Measurements from ENCODE around the gene OLR1.
"Not testable (repeated sequence)": the region's sequence is repeated elsewhere in the genome, so short reads cannot be mapped to it uniquely, and the experiment has no call there.

The OLR1 gene

DNA sequence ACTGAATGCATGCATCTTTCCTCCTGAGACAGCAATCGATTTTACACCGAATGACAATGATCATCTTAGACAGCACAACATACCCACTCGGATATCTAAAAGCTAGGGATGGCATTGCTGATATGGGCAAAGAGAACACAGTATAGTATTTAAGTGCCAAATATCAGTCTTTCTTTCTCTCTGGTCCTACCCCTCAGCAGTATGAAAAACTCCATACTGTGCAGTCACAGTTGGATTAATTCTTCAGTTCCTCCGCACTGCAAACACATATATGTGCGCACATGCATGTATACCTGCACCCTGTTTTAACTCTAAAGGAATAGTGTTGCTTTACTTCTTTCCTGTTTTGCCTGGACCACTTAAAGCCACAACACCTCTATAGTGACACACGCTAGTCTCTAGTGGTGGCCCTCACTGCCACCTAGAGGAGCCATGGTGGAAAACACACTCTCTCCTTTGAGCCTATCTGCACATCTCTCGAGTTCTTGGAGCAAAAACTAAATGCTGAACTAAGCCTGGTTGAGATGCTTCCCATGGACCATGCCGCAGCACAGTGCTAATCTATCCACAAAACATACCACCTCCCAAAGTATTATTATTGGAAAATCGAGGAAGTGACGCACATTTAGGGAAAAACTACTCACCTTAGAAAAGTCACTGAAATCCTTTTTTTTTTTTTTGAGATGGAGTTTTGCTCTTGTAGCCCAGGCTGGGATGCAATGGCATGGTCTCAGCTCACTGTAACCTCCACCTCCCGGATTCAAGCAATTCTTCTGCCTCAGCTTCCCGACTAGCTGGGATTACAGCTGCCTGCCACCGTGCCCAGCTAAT is 18.8 kb upstream of the OLR1 start:
- DNase-seq, result no peak

DNA sequence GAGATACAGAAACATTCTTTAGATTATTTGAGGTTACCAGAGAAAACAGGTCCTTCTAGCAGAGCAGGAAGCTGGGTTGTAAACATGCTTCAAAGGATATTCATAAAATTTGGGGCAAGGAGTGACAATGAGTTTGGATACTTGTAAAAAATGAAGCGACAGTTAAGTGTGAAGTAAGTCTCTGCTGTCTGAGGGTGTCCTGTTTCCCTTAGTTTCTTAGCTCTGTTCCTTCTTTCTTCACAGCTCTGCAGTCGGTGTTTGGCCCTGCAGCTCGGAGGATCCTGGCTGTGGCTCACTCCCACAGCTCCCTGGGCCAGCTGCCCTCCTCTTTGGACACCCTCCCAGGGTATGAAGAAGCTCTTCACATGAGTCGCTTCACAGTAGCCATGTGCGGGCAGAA is 17.7 kb upstream of the OLR1 start:
- no peak for DNase-seq

DNA sequence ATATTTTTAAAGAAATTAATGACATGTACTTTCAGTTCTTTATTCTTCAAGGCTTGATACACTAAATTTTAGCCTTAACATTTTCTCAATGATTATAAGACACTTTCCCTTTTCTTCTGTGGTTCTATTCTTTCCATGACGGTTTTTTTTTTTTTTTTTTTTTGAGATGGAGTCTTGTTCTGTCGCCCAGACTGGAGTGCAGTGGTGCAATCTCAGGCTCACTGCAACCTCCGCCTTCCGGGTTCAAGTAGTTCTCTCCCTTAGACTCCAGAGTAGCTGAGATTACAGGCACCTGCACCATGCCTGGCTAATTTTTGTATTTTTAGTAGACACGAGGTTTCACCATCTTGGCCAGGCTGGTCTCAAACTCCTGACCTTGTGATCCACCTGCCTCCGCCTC is 15.0 kb upstream of the OLR1 start:
- DNase-seq, result not testable (repeated sequence)

DNA sequence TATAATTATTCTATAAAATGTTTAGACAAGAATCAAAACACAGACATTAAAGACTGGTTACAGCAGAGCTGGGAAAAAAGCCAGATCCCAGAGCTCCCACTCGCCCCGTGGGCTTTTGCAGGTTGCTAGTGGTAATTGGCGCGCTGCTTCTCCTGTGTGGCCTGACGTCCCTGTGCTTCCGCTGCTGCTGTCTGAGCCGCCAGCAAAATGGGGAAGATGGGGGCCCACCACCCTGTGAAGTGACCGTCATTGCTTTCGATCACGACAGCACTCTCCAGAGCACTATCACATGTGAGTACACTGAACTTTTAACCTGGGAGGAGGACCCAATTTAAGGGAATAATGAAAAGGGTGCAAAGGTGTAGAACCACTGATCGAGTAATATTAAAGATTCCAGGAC is 14.4 kb upstream of the OLR1 start:
- no peak for DNase-seq

DNA sequence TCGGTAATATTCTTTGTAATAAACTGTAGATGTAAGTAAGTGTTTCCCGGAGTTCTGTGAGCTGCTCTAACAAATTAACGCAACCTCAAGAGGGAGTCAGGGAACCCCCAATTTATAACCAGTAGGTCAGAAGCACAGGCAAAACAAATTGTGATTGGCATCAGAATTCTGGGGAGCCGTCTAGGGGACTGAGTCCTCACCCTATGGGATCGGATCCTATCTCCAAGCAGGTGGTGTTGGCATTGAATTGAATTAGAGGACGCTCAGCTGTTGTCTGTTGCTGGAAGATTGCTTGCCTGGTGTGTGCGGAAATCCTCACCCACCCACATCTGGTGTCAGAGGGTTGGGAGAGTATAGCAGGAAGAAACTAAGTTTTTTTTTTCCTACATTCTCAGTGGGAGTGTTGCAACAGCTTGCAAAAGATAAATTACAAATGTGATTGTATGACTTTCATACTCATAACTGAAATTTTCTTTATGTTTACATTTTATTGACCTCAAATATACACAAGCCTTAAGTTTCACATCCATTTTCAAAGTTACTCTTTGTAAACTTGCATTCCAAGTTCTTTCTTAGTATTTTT is 12.4 kb upstream of the OLR1 start:
- no peak for DNase-seq

DNA sequence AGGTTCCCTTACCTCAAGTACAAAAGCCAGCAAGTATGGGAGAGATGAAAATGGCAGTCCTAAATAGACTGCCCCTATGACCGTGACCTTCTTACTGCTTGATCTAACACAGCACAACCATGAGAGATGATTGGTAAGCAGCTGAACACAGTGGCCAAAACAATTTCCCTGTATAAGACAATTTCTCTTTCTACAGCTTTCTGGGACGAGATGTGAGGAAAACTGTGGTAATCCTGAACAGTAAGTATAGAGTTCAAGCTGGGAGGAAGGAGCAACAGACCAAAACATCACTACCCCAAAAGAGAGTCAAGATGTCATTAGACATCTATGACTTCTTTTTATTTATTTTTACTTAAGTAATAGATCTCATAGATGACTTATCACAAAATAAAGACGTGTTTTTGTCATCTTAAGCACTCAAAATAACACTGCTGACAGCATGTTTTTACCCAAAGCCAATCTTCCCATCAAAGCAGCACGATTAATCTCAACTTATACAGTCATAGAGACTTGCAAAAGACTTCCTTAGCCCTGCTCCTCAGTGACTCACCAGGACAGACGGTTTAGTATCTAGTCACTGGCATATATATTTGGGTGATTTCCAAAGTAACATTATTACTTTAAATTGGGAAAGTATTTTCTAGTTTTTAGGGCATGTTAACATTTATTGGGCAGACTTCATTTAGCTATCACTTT is 10.6 kb upstream of the OLR1 start:
- no peak for DNase-seq

DNA sequence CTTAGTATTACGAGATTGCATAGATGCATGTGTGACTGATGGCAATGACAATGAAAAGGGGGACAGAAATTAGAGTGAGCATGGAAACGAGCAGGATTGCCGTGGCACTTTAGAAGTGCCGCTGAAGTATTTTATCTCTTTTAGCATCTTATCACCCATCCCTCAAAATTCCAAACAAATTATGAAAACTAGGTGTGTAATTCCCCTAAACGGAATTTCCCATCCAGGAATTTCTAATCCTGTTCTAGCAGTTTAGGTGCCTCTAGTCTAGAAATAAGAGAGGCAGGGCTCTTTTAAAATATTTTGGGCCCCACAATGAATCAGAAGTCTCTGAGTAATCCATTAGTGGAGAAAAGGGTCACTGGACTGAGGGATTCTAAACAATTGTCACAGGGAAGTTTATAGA is 7.8 kb upstream of the OLR1 start:
- DNase-seq, result no peak

DNA sequence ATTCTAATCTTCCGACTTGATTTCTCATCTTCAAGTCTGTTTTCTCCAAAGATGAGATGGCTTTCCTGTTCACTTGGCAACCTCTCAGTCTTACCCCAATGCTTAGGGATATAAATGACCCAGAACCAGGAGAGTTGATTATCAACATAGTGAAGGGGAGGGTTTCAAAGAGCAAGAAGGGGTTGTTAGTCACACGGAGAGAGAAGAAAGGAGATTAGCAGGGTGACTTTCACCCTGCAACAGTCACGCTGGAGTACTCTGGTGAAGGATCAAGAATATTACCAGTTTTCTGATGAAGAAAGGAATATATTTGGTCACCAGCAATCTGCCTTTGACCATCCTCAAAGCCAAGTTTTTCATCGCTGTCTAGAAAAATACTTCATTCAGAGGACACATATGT is 6.9 kb upstream of the OLR1 start, which contains the start of gene TMEM52B:
Gene TMEM52B (plus strand): TSS at position 212 of the 400 bp plus-strand sequence. CDS start 543 bp downstream, outside the sequence.
- no peak for DNase-seq

DNA sequence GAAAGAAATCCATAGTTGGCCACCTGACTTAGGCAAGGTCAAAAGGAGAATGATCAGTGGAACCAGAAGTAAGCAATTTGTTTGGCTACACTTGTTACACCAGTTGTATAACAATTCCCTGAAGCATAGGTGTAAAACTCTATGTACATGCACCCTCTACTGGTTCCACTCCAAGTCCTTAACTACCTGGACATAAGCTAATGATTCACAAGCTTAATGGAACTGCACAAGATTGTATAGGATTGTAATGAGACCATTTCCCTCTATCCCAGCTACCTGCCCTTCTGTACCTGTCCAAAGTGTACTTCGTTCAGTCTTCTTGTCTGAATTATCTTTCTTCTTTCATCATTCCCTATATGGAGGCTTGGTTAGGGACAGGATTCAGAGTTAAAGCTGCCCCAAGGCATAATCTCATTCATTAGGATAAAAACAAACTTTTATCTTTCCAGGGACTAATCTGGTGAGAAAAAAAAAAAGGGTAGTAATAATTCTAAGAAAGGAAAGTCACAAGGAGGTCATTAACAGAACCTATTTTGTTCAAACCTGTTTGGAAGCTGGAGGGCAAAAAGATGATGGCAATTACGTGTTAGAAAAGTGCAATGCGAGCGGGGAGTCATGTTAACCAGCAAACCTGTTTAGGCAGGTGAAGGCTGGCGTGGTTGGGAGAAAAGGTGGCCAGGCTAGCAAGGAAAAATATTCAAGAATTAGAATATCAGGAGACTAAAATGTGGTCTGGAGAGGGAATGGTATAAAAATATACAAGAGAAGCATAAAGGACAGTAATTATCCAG is 4.1 kb upstream of the OLR1 start:
- DNase-seq, result no peak

DNA sequence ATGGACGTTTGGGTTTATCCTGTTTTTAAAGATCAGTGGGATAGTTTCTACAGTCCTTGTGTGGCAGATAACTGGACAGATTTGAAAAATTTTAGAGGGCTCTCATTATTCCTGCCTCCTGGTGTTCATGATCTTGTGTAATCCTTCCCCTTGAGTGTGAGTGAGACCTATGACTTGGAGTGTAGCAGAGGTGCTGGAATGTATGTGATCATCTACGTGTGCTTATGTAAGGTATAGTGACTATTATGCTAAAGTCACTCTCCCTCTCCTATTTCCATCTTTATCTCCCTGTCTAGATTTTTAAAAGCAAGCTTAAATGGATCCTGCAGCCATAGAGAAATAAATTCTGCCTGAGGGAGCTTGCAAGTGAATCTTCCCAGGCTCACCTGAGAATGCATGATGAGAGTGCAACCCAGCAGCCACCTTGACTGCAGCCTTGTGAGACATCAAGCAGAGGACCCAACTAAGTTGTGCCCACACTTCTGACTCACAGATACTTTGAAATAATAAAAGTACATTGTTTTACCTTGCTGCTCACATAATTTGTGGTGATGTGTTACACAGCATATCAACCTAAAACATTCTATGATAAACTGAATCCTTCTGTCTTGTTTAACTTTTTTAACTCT is 3.2 kb upstream of the OLR1 start:
- DNase-seq, result no peak

DNA sequence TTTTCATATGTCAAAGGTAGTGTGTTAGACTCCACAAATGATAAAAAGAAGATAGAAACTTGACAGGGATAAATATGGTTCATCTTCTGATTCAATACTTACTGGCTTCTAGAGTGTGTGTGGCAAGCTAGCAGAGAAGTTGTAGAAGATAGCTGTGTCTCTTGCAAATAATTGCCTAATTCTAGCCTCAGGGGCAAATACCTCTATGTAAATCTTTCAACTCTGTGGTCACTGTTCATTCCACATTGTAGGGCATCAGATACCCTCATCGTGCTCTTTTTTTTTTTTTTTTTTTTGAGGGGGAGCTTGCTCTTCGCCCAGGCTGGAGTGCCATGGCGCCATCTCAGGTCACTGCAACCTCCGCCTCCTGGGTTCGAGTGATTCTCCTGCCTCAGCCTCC is 1.7 kb downstream of the OLR1 start:
- no peak for DNase-seq

DNA sequence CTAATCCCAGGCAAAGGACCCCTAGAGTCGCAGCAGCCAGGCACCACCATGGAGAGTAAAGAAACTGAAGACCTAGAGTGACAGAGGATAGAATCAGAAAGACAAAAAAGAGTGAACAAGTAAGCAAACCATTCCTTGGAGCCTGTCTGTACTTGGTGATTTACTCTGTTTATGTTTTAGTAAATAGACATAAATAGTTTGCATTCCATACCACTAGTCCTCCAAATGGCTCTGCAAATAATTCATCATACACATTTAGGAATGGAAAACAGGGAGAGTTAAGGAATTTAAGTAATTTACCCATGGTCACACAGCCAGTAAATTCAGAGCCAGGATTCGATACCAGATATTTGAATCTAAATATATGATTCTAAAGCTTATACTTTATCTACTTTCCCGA is 2.8 kb downstream of the OLR1 start:
- no peak for DNase-seq

DNA sequence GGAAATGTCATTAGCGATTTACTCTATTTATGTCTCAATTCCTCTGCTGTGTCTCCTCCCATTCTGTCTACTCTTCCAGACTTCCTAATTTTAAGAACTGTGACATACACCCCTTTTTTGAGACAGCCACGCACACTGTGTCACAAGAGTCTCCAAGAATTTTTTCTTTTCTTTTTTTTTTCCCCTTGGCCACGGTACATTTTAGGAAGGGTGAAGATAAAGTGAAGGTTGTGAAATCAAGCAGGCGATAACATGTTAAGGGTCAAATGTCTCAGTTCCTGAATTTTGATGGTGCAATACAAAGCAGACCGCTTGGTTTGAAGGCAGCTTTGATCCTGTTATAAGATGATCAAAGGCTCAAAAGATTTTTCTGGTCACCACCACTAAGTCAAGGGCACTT is 4.3 kb downstream of the OLR1 start:
- no peak for DNase-seq

DNA sequence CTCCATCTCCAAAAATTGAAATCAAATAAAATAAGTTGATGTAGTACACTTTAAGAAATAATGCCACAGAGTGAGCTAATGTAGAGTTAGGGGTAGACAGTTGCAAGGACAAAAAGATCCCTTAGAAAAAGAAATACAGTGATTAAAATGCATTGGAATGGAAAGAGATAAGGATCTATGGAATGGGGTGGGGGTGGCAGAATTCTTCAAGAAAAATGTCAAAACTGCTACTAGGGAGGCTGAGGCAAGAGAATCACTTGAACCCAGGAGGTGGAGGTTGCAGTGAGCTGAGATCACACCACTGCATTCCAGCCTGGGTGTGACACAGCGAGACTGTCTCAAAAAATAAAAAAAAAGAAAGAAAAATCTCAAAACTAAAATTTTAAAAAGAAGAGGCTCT is 6.5 kb downstream of the OLR1 start:
- no peak for DNase-seq

DNA sequence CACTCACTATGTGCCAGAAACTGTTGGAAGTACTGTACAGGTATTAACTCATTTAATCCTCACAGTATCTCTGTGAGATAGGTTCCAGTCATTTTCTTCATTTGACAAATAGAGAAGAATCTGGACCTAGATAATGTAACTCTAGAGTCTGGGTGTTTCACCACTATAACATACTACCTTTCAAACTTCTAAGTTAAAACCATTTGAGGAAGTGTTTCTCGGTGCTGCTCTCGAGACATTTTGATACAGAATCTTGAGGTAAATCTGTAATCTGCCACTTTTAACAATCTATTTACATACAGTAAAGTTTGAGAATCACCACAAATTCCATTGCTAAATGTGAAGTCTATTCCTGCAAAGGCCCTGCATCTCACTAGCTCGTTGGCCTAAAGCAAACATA is 8.8 kb downstream of the OLR1 start:
- DNase-seq, result no peak

DNA sequence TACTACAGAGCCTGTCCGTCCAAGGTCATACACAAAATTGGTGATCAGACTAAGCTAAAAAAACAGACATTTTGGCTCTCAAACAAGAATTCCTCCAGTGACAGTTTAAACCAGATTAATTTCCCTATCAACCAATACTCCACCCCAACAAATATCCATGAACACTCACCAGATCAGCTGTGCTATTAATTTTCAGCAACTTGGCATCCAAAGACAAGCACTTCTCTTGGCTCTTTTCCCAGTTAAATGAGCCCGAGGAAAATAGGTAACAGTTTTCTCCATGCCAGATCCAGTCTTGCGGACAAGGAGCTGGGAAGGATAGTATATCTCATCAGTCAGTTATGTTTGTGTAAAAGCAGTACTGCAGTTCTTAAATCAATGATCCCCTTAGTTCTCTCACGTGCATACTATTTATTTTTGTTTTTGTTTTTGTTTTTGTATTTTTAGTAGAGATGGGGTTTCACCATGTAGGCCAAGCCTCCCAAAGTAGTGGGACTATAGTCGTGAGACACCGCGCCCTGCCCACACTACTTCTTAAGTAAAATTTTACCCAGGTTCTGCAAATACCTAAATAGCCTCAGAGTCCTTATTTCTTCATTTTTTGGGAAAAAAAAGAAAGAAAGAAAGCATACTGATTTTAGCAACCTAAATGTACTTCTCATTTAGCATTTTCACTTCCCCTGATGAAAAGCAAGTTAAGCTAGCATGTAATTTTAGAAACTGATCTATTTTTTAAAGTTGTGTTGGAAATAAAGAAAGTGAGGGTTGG is 11.1 kb downstream of the OLR1 start:
- DNase-seq, result no peak

DNA sequence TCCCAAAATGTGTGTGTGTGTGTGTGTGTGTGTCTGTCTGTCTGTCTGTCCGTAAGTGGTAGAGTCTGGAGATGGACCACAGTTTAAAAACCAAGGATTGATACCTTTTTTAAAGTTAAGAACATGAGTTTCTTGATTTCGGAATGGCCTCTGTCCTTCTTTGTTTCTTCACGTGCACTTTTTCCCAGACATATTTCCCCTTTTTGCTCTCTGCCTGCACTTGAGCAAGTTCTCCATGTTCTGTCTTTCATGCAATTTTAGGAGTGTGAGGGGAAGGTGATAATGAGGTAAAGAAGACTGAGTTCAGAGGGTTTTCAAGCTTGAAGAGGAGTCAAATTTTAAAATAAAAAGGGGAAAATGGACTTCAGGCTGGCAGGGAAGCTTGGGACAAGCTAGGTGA is 12.7 kb downstream of the OLR1 start:
- no peak for DNase-seq

DNA sequence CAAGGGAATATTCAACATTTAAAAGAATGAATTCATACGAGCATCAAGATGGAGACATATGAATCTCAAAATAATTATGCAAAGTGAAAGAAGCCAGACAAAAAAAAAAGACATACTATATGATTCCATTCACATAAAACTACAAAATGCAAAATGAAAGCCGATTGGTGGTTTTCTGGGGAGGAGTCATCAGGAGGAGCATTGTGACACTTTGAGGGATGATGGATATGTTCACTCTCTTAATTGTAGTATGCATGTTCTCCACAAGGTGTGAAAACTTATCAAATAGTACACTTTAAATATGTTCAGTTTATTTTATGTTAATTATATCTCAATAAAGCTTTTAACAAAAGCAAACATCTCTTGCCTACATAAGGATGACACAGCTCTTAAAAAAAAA is 13.5 kb downstream of the OLR1 start:
- no peak for DNase-seq

DNA sequence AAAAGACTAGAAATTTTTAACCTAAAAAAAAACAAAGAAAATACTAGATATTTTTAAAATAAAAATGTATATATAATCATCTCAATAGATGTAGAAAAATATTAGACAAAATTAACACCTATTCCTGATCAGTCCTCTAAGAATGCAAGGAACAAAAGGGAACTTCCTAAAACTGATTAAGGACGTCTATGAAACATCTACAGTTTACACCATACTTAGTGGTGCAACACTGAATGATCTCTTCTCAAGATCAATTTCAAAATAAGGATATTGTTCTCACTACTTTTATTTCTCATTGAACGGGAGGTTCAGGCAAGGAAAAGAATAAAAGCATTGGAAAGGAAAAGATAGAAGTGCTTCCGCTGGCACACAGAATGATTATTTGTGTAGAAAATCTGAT is 16.0 kb downstream of the OLR1 start:
- DNase-seq, result no peak

DNA sequence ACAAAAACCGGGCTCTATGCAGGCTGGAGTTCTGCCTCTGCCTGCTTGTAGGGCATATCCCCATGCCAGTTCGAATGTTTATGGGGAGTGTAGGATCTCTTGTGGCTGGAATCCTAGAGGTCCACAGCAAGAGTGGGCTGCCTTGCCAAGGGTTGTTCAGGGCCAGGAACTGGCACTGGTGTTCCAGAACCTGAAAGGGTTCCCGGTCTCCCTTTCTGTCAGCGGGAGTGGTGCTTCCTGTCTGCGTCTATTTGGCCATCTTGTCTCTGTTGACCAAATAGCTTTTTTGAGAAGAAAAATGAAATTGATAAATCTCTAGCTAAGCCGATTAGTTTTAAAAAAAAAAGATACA is 17.8 kb downstream of the OLR1 start:
- DNase-seq, result no peak

DNA sequence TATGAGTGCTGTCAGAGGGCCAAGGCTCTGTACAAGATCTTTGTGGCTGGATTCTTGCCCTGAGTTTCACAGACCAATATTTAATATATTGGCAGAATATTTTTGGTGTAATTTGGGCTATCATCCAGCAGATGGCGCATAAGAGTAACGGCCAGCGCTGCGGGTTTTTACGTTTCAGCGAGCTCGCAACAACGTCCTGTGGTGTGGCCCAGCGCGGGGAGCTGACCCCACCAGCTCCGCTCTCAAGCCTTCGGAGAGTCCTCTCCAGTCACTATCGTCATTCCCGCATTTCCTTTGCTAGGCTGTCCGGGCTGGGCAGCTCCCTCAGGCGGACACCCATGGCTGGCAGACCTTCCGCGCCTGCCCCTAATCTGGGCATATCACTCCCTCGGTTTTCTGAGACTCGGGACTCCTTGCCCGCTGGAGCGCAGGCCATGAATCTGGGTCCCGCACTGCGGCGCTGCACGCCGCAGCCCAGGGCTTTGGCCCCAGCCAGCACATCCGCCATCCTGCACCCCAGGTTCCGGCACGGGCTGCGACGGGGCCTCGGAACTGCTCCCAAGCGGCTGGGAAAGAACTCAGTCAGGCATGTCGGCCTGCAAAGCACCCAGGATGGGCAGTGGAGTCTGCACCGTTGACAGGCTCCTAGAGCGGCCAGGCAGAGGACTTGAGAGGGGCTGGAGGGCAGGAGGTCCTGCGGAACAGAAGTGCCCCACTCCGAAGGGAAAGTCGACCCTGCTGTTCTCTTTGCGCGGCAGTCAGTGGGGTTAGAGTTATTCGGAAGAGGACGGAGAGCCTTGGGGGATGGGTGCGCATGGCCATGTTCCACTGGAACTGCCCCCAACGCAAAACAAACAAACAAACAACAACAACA is 18.4 kb downstream of the OLR1 start:
- DNase-seq, result peak; percentile 22

All from SHP77 treated with DMSO at 0.1 percent for 48 hours (cell line).